ENCODE data around the gene OPCML. TPM values are rescaled to one million over a fixed set of nuclear protein-coding genes. Genes with fewer than 3 reads are reported as not detected.

OPCML gene
- total RNA-seq, 3 donors from 2014 or later, result not detected

DNA sequence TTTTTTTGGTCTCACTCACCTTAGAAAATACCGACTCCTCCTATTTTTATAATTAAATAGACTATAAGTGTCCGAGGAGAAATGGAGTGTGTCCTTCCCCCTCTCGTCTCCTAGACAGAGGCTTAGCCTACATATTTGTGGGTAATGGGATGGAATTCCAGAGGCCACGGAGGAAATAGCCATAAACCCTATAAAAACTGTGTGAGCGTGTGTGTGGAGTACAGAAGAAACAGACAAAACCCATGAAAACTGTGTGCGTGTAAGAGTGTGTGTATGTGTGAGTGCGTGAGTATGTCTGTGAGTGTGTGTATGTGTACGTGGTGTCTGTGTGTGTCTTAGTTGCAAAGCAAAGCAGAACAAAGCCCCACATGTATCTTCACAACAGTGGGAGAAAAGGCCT, 883.5 kb downstream of the OPCML start:
- Mint-ChIP-seq H3K27me3 (ENCODE audit: low read depth) (no peaks in the 10 kb centered on the region), H3K4me1 (ENCODE audit: low read depth) (no peaks in the 10 kb centered on the region), H3K9me3 (no peaks in the 10 kb centered on the region), H3K4me3 (no peak overlapping the region), H3K36me3 (ENCODE audit: insufficient read depth) (no peaks in the 10 kb centered on the region)
- ATAC-seq (no peak), DNase-seq (no peak)

DNA sequence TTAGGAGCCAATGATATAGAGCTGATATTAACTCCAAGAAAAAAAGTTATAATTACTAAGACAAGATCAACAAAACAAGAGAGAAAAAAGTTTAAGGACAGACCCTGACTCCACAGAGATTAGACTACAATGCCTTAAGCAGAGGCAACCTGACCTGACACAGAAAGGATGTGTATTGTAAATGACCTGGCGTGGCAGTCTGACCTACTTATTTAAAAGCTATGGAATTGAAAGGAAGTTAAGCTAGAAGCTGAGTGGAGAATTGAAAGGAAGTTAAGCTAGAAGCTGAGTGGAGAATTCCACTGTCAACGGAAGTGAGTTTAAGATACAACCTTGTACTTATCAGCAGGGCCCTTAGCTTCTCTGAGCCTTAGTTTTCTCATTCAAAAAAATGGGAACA, 885.4 kb downstream of the OPCML start:
- no peak for ATAC-seq
- H3K27me3 Mint-ChIP-seq (ENCODE audit: low read depth), result no peaks in the 10 kb centered on the region
- H3K4me1 Mint-ChIP-seq (ENCODE audit: low read depth), result no peaks in the 10 kb centered on the region
- H3K9me3 Mint-ChIP-seq, result no peaks in the 10 kb centered on the region
- DNase-seq, result no peak
- no peak overlapping the region for H3K4me3 Mint-ChIP-seq
- no peaks in the 10 kb centered on the region for H3K36me3 Mint-ChIP-seq (ENCODE audit: insufficient read depth)

DNA sequence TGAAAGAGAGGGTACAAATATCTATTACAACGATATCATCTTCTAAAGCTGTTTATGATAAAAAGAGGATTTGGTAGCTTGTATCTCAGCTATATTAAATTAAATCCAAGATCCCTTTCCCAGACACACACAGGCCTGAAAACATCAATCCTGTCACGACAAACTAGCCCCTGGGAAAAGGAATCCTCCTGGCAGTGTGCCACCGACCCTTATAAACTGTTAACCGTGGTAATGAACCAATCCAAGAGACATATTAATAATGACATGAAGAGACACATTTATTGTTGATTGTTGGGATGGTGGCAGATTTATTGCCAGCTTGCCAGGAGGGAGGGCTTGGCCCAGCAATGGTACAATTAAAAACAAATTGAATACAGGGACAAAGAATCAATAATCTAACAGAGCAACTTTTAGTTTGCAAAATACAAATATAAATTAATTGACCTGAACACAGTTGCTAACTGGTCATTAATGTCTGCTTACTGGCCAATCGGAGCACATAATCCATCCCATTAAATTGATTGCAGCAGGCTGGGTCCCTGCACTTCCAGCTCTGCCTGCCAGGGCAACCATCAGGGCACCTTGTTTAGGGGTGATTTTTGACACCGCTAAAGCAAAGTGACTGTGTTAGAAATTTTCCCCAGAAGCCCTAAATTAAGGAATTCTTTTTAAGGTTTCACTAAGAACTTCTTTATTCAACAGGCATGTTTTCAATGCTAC, 887.6 kb downstream of the OPCML start:
- no peaks in the 10 kb centered on the region for H3K36me3 Mint-ChIP-seq (ENCODE audit: insufficient read depth)
- no peak for DNase-seq
- H3K4me1 Mint-ChIP-seq (ENCODE audit: low read depth), result no peaks in the 10 kb centered on the region
- no peak for ATAC-seq
- no peak overlapping the region for H3K4me3 Mint-ChIP-seq
- H3K9me3 Mint-ChIP-seq, result no peaks in the 10 kb centered on the region
- no peaks in the 10 kb centered on the region for H3K27me3 Mint-ChIP-seq (ENCODE audit: low read depth)

DNA sequence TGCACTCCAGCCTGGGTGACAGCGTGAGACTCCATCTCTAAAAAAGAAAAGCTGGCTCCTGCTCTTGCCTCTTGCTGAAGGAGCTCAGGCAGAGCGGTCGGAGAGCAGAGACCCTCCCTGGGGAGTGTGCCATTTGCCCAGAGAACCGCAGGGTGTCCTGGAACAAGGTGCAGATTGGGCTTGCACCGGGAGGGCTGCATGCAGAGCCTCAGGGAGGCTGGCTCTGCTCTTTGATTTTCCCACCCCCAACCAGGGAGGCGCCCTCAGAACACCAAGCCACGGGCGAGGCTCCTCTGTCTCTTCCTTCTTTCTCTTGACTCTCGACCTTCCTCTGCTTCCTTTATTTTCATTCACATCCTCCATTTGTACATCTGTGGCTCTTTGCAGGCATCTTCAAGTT, 889.1 kb downstream of the OPCML start:
- DNase-seq (no peak), ATAC-seq (no peak)
- no peaks in the 10 kb centered on the region for H3K36me3 Mint-ChIP-seq (ENCODE audit: insufficient read depth)
- no peaks in the 10 kb centered on the region for H3K9me3 Mint-ChIP-seq
- H3K4me3 Mint-ChIP-seq, result no peak overlapping the region
- H3K4me1 Mint-ChIP-seq (ENCODE audit: low read depth), result no peaks in the 10 kb centered on the region
- no peaks in the 10 kb centered on the region for H3K27me3 Mint-ChIP-seq (ENCODE audit: low read depth)

DNA sequence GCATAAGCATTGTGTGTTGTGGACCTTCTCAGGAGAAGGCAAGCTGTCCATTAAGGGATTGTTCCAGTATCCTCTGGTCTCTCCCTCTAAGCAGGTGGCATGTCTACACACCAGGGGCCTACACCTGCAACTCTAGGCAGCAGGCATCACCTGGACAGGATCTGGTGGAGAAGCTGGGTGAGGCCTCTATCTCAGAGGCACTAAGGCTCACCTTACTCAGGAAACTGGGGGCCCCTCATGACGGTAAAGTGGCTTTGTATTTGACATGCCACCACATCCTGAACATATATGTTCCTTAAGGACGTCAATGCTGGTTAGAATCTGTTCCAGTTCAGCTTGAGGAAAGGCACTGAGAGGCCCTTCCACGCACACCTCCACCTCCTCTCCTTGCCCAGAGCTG, 891.3 kb downstream of the OPCML start:
- Mint-ChIP-seq H3K36me3 (ENCODE audit: insufficient read depth) (no peaks in the 10 kb centered on the region), H3K9me3 (no peaks in the 10 kb centered on the region), H3K4me3 (no peak overlapping the region), H3K4me1 (ENCODE audit: low read depth) (no peaks in the 10 kb centered on the region), H3K27me3 (ENCODE audit: low read depth) (no peaks in the 10 kb centered on the region)
- no peak for ATAC-seq
- no peak for DNase-seq

DNA sequence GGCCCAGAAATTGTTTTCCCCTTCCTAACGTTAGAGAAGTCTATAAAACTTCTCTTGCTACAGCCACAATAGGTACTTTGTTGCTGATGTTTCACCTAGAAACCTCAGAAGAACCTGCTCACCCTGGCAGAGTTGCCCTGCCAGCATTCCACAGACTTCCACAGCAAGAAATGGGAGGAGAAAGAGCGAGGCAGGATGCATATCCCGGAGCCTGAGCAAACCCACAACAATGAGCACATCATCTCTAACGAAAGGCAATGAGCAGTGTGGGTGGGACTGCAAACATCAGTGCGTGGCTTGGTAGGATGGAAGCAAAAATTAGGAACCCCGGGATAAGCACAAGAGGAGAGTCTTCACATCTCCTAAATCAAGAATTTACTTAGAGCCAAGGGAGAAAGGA, 892.3 kb downstream of the OPCML start:
- no peak for ATAC-seq
- no peak for DNase-seq
- no peaks in the 10 kb centered on the region for H3K9me3 Mint-ChIP-seq
- no peaks in the 10 kb centered on the region for H3K36me3 Mint-ChIP-seq (ENCODE audit: insufficient read depth)
- H3K27me3 Mint-ChIP-seq (ENCODE audit: low read depth), result no peaks in the 10 kb centered on the region
- H3K4me3 Mint-ChIP-seq, result no peak overlapping the region
- H3K4me1 Mint-ChIP-seq (ENCODE audit: low read depth), result no peaks in the 10 kb centered on the region

DNA sequence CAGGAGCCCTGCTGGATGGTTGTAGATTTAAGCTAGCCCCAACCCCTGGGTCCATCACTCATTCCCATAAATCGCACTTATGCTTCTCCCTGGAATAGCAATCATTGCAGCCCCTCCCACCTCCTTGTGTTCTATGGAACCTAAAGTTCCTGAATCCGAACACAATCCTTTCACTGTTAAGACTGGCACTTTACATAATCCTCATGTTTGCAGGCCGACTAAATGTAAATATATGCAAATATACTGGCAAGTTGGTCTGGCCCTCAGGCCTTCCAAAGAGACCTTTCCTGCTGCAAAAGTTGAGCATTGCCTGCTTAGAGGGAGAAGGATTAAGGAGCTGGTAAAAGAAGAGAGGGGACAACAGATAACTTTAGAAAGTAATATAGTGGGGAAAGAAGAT, 892.9 kb downstream of the OPCML start:
- no peak for DNase-seq
- H3K36me3 Mint-ChIP-seq (ENCODE audit: insufficient read depth), result no peaks in the 10 kb centered on the region
- no peaks in the 10 kb centered on the region for H3K9me3 Mint-ChIP-seq

DNA sequence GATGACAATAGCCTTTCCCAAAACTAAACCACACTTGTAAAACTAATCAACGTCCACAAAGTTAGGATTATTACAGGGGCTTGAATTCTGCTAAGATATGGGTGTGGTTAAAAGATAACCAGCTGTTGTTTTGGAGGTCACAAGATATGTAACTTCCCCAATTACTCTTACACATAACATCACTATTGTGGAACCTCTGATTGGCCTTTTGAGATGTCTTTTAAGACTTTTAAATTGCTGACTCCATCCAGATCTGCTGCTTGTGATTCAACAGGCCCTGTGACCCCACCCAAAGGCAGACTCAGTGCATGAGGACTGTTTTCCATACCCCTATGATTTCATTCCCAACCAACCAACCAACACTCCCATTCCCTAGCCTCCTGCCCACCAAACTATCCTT, 893.9 kb downstream of the OPCML start:
- Mint-ChIP-seq H3K9me3 (no peaks in the 10 kb centered on the region), H3K36me3 (ENCODE audit: insufficient read depth) (no peaks in the 10 kb centered on the region), H3K27me3 (ENCODE audit: low read depth) (no peaks in the 10 kb centered on the region), H3K4me3 (no peak overlapping the region), H3K4me1 (ENCODE audit: low read depth) (no peaks in the 10 kb centered on the region)
- no peak for ATAC-seq
- no peak for DNase-seq

More for the DNA sequence above, 892.9 kb downstream of the OPCML start:
- ATAC-seq, result no peak
- Mint-ChIP-seq H3K4me3 (no peak overlapping the region), H3K4me1 (ENCODE audit: low read depth) (no peaks in the 10 kb centered on the region), H3K27me3 (ENCODE audit: low read depth) (no peaks in the 10 kb centered on the region)

DNA sequence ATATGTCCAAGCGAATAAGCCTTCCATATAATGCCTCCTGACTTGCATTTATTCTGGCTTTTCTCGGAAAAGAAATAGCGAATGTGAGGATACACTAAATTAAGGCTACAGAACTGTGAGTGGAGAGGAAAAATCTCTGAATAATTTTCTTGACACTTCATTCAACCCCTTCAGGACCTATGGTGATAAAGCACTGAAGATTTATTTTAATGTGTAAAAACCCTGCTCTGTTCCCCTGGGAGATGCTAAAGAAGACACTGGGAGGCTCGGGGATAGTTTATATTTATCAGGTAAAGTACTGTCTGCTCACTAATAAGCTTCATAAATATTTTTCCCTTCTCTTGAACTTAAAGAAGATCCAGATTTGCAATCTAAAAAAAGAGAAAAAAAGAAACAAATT, 895.8 kb downstream of the OPCML start:
- no peaks in the 10 kb centered on the region for H3K9me3 Mint-ChIP-seq
- H3K4me1 Mint-ChIP-seq (ENCODE audit: low read depth), result no peaks in the 10 kb centered on the region
- no peak overlapping the region for H3K4me3 Mint-ChIP-seq
- ATAC-seq (no peak), DNase-seq (no peak)
- H3K27me3 Mint-ChIP-seq (ENCODE audit: low read depth), result no peaks in the 10 kb centered on the region
- no peaks in the 10 kb centered on the region for H3K36me3 Mint-ChIP-seq (ENCODE audit: insufficient read depth)

DNA sequence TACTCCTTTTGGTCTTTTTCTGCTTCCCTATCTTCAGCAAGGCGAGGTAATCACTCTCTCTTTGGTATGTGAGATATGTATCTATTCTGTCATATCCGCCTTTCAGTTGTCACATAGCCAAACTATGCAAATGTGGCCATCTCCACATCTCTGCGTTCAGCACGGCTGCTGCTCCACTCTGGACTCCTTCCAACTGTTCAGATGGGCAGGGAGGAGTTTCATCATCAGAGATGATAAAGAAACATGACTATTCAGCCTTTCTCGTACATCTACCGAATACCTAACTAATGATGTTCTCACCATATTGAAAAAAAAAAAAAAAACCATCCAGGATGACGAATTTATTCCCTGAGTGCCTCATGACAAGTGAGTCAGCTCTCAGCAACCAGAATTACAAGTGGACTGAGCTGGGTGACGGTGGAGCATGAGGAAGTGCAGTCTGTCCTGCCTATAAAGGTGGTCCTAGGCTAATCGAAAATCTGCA, 899.6 kb downstream of the OPCML start:
- DNase-seq (no peak), ATAC-seq (no peak)
- H3K27me3 Mint-ChIP-seq (ENCODE audit: low read depth), result no peaks in the 10 kb centered on the region
- H3K36me3 Mint-ChIP-seq (ENCODE audit: insufficient read depth), result no peaks in the 10 kb centered on the region
- H3K9me3 Mint-ChIP-seq, result no peaks in the 10 kb centered on the region
- H3K4me1 Mint-ChIP-seq (ENCODE audit: low read depth), result no peaks in the 10 kb centered on the region
- H3K4me3 Mint-ChIP-seq, result no peak overlapping the region

DNA sequence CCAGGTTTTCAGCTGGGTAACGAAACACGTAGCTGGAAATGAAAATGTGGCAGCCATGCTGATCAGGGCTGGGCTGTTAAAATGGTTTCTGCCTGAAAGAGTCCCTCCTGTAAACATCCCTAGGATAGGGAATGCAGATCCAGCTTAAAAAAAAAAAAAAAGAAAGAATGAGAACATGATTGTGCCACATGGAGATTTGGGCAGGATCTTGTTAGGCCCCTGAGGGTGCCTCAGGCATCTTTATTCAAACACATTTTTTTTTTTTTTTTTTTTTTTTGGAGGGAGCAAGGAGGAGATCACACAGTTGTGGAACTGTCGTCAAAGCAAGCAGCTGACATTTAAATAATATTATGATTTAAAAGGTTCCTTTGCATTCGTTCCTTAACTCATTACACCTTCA, 900.3 kb downstream of the OPCML start:
- H3K4me3 Mint-ChIP-seq, result no peak overlapping the region
- no peak for DNase-seq
- H3K4me1 Mint-ChIP-seq (ENCODE audit: low read depth), result no peaks in the 10 kb centered on the region
- H3K27me3 Mint-ChIP-seq (ENCODE audit: low read depth), result no peaks in the 10 kb centered on the region
- no peak for ATAC-seq
- H3K9me3 Mint-ChIP-seq, result no peaks in the 10 kb centered on the region
- no peaks in the 10 kb centered on the region for H3K36me3 Mint-ChIP-seq (ENCODE audit: insufficient read depth)

DNA sequence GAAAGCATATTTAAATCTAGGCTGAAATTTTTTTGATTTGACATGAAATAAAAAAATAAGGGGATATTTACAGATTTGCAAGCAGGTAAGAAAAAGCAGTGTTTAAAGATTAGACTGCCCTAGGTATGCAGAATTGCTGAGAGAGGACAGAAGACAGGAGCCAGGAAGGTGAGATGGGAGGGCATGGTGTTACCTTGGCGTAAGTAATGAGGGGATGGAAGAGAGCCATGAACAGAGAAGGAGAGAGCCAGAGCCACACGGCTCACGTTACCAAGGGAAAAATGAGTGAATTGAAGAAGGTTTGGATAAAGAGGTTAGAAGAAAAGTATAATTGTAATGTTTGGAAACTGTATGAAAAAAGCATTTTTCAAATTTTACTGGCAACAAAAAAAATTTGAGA, 904.3 kb downstream of the OPCML start:
- H3K4me3 Mint-ChIP-seq, result no peak overlapping the region
- H3K27me3 Mint-ChIP-seq (ENCODE audit: low read depth), result no peaks in the 10 kb centered on the region
- no peak for DNase-seq
- no peak for ATAC-seq
- no peaks in the 10 kb centered on the region for H3K36me3 Mint-ChIP-seq (ENCODE audit: insufficient read depth)
- no peaks in the 10 kb centered on the region for H3K4me1 Mint-ChIP-seq (ENCODE audit: low read depth)
- peaks cover 3% of the 10 kb centered on the region for H3K9me3 Mint-ChIP-seq

DNA sequence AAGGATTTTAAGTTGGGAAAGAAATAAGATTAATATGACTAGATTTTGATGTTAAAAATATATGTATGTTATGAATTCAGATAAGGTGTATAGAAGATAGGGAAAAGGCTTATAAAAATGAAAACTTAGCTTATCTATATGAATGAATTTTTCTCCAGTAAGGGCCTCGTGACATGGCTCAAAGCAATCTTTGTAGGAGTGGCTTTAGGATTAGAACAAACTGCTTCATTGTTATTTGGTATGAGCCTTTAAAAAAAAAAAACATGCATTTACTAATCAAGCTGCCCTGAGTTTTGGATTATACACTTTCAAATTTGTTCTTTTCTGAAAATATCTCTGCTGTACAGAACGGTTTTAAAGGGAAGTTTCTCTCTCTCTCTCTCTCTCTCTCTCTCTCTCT, 905.9 kb downstream of the OPCML start:
- DNase-seq (no peak), ATAC-seq (no peak)
- no peak overlapping the region for H3K4me3 Mint-ChIP-seq
- peaks cover 3% of the 10 kb centered on the region for H3K9me3 Mint-ChIP-seq
- H3K4me1 Mint-ChIP-seq (ENCODE audit: low read depth), result no peaks in the 10 kb centered on the region
- H3K36me3 Mint-ChIP-seq (ENCODE audit: insufficient read depth), result no peaks in the 10 kb centered on the region
- no peaks in the 10 kb centered on the region for H3K27me3 Mint-ChIP-seq (ENCODE audit: low read depth)

DNA sequence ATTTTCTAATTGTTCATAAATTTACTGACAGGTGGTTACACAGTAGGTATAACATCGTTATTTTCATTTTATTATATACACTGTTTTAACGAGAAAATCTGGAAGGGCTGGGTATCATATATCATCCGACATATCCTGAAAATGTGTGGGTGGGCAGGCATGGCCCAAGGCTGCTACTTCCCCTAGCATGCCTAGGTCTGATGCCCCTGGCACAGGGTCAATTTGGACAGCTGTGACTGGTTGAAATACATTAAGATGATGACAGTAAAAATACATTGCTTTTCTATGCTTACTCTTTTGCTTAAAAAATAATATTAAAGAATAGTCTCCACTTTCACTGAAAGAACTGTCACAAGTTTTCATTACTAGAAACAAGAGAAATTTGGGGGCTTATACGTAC, 908.8 kb downstream of the OPCML start:
- ATAC-seq (no peak), DNase-seq (no peak)
- H3K4me3 Mint-ChIP-seq, result no peak overlapping the region
- no peaks in the 10 kb centered on the region for H3K27me3 Mint-ChIP-seq (ENCODE audit: low read depth)
- H3K36me3 Mint-ChIP-seq (ENCODE audit: insufficient read depth), result no peaks in the 10 kb centered on the region
- no peaks in the 10 kb centered on the region for H3K4me1 Mint-ChIP-seq (ENCODE audit: low read depth)
- peaks cover 12% of the 10 kb centered on the region for H3K9me3 Mint-ChIP-seq

DNA sequence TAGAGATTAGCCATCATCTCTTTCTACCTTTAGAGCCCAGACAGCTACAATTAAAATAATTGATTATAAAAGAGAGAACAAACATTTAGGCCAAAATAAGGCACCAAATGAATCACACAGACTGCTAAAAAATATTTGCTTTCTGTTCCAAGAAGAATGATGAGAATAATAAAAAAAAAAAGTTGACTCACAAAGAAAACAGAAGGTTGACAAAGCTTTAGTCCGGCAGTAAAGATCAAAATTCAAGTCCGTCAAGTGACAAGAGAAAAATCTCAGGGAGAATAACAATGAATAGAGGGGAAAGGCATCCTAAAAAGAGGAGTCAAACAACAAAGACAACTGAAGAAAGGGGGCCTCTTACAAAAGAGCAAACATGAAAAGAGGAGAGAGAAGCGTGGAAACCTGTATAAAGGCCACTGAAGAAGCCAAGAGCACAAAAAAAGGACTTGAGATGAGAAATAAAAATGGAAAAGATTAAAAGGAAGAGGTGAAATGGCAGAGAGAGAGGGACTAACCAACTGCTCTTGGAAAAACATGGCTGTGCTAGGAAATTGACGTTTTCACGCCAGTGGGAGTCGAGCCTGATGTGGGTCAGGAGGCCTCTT, 910.2 kb downstream of the OPCML start:
- Mint-ChIP-seq H3K36me3 (ENCODE audit: insufficient read depth) (no peaks in the 10 kb centered on the region), H3K4me3 (no peak overlapping the region), H3K4me1 (ENCODE audit: low read depth) (no peaks in the 10 kb centered on the region), H3K27me3 (ENCODE audit: low read depth) (no peaks in the 10 kb centered on the region), H3K9me3 (peaks cover 12% of the 10 kb centered on the region)
- ATAC-seq (no peak), DNase-seq (no peak)
